ENCODE measurements around the gene ZNF516. TPM values are rescaled to one million over a fixed set of nuclear protein-coding genes. Genes with fewer than 3 reads are reported as not detected.

Gene ZNF516
- total RNA-seq, 1 experiment from 2014 or later: 44.2 TPM

DNA sequence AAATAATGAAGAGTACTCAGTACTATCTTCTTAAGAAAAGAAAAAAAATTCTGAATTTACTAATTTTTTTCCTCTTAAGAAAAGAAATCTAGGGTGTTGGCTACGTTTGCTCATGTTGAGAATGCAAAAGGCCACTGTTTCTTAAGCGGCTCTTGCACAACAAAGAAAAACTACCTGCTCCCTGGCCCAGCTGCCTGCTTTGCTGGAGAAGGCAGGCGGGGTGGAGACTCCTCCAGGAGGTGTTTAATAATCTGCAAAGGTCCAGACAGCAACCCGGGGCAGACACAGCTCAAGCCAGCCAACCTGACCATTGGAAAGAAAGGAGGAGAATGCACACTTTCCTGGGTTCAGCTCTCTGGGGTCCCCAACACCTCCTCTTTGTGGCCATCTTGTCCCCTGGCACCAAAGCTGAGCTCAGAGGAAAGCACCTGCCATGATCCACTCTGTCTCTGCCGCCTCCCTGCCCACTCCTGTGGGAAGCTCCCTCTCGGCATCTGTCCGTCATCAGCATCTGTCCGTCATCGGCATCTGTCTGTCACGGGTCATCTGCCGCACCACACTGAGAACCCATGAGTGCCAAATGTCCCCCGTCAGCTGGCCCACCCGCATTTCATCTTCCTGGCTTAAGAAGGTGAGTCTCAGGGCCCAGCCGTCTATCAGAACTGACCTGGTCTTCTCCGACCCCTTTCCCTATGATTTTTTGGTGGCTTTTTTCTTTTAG, 11.9 kb downstream of the ZNF516 start:
- Mint-ChIP-seq H3K27ac (ENCODE audit: unreplicated experiment) (no peak overlapping the region), H3K27me3 (ENCODE audit: unreplicated experiment) (no peaks in the 10 kb centered on the region), H3K9me3 (ENCODE audit: low read depth, unreplicated experiment) (no peaks in the 10 kb centered on the region), H3K36me3 (ENCODE audit: insufficient read depth, unreplicated experiment) (peaks cover 12% of the 10 kb centered on the region), H3K4me1 (ENCODE audit: low read depth, unreplicated experiment) (peaks cover 6% of the 10 kb centered on the region), H3K4me3 (ENCODE audit: low read depth, unreplicated experiment) (no peak overlapping the region)
- intact Hi-C loops (cut with micrococcal nuclease; ENCODE audit: unreplicated experiment): no loop called here
- TF ChIP-seq, protein P1, sequence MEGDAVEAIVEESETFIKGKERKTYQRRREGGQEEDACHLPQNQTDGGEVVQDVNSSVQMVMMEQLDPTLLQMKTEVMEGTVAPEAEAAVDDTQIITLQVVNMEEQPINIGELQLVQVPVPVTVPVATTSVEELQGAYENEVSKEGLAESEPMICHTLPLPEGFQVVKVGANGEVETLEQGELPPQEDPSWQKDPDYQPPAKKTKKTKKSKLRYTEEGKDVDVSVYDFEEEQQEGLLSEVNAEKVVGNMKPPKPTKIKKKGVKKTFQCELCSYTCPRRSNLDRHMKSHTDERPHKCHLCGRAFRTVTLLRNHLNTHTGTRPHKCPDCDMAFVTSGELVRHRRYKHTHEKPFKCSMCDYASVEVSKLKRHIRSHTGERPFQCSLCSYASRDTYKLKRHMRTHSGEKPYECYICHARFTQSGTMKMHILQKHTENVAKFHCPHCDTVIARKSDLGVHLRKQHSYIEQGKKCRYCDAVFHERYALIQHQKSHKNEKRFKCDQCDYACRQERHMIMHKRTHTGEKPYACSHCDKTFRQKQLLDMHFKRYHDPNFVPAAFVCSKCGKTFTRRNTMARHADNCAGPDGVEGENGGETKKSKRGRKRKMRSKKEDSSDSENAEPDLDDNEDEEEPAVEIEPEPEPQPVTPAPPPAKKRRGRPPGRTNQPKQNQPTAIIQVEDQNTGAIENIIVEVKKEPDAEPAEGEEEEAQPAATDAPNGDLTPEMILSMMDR (IDR thresholded peaks at IDR 0.05; ENCODE audit: unreplicated experiment): no peak
- CTCF ChIA-PET: no interaction called here
- DNase-seq: no peak
- BruUV-seq (replicated peaks): no TSS peak

- DNase-seq: no peak
- no peaks in the 10 kb centered on the region for H3K9me3 Mint-ChIP-seq (ENCODE audit: low read depth, unreplicated experiment)
- BruUV-seq (replicated peaks): no TSS peak
- H3K4me3 Mint-ChIP-seq (ENCODE audit: low read depth, unreplicated experiment): no peak overlapping the region
- TF ChIP-seq, protein P1 (IDR thresholded peaks at IDR 0.05; ENCODE audit: unreplicated experiment): no peak
- H3K27ac Mint-ChIP-seq (ENCODE audit: unreplicated experiment): no peak overlapping the region
- CTCF ChIA-PET: interaction anchor here (0.5 kb wide), 1 partner anchor 248 kb away, joined by 4 read pairs; no protein-coding TSS in a partner anchor
- no peaks in the 10 kb centered on the region for H3K27me3 Mint-ChIP-seq (ENCODE audit: unreplicated experiment)
- peaks cover 13% of the 10 kb centered on the region for H3K36me3 Mint-ChIP-seq (ENCODE audit: insufficient read depth, unreplicated experiment)
- H3K4me1 Mint-ChIP-seq (ENCODE audit: low read depth, unreplicated experiment): peaks cover 13% of the 10 kb centered on the region
- intact Hi-C loops (cut with micrococcal nuclease; ENCODE audit: unreplicated experiment): no loop called here
Observed at GRCh38 chr18:76482267-76482666, 12.8 kb downstream of the ZNF516 start.

GRCh38 chr18:76480913-76481312, 14.1 kb downstream of the ZNF516 start:
- Mint-ChIP-seq H3K4me1 (ENCODE audit: low read depth, unreplicated experiment) (peaks cover 22% of the 10 kb centered on the region), H3K27ac (ENCODE audit: unreplicated experiment) (no peak overlapping the region), H3K27me3 (ENCODE audit: unreplicated experiment) (no peaks in the 10 kb centered on the region), H3K4me3 (ENCODE audit: low read depth, unreplicated experiment) (no peak overlapping the region), H3K36me3 (ENCODE audit: insufficient read depth, unreplicated experiment) (peaks cover 19% of the 10 kb centered on the region), H3K9me3 (ENCODE audit: low read depth, unreplicated experiment) (no peaks in the 10 kb centered on the region)
- TF ChIP-seq, protein P1 (IDR thresholded peaks at IDR 0.05; ENCODE audit: unreplicated experiment): peak; percentile 34
- DNase-seq: no peak
- CTCF ChIA-PET: interaction anchor here (1.4 kb wide), 1 partner anchor 9 kb away, joined by 3 read pairs; no protein-coding TSS in a partner anchor
- BruUV-seq (replicated peaks): no TSS peak
- intact Hi-C loops (cut with micrococcal nuclease; ENCODE audit: unreplicated experiment): no loop called here

DNA sequence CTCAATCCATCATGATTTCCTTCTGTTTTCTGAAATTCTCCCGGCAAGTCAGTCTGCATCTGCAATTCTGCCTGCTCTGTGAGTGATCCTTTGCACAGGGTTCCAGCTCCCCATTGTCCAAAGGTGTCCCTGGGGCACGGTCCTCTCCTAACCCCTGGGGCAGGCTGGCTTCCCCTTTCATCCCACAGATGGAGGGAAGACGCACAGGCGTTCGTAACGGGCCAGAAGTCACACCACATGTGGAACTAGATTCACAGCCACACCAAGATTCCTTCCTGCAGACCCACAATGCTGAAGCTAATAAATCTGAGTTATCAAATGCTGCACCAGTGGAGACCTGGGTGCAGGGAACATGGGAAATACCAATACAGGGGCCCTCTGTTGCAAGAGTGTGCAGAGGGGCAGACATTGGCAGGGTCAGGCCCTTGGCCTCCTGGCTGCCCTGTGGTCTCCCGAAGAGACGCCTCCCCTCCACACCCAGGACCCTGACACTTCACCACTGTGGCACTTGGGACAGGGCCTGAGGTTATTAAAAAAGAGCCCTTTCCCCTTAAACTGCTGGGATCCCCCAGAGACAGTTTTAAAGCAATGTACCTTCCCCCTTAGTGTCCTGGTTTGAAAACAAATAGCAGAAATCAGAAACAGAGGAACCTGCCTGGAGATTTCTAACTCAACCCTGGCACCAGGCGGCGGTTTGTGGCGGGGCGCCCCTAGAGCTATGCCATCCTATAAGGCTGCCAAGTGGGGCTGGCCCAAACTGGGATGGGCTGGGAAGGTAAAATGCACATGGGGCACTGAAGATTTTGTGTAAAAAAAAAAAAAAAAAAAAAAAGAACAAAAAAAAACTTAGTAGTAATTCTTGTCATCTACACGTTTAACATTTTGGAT, 15.4 kb downstream of the ZNF516 start:
- H3K4me3 Mint-ChIP-seq (ENCODE audit: low read depth, unreplicated experiment): no peak overlapping the region
- CTCF ChIA-PET: interaction anchor here (1.4 kb wide), 1 partner anchor 11 kb away, joined by 3 read pairs; no protein-coding TSS in a partner anchor

More for the DNA sequence above, 15.4 kb downstream of the ZNF516 start:
- TF ChIP-seq, protein P1 (IDR thresholded peaks at IDR 0.05; ENCODE audit: unreplicated experiment): no peak
- no peaks in the 10 kb centered on the region for H3K9me3 Mint-ChIP-seq (ENCODE audit: low read depth, unreplicated experiment)
- no peak for DNase-seq
- no peaks in the 10 kb centered on the region for H3K27me3 Mint-ChIP-seq (ENCODE audit: unreplicated experiment)
- peaks cover 22% of the 10 kb centered on the region for H3K4me1 Mint-ChIP-seq (ENCODE audit: low read depth, unreplicated experiment)
- no TSS peak for BruUV-seq (replicated peaks)
- H3K36me3 Mint-ChIP-seq (ENCODE audit: insufficient read depth, unreplicated experiment): peaks cover 19% of the 10 kb centered on the region
- intact Hi-C loops (cut with micrococcal nuclease; ENCODE audit: unreplicated experiment): no loop called here
- no peak overlapping the region for H3K27ac Mint-ChIP-seq (ENCODE audit: unreplicated experiment)

All from Calu3 (cell line).